ENCODE data around the gene ZNF397.

Gene ZNF397

DNA sequence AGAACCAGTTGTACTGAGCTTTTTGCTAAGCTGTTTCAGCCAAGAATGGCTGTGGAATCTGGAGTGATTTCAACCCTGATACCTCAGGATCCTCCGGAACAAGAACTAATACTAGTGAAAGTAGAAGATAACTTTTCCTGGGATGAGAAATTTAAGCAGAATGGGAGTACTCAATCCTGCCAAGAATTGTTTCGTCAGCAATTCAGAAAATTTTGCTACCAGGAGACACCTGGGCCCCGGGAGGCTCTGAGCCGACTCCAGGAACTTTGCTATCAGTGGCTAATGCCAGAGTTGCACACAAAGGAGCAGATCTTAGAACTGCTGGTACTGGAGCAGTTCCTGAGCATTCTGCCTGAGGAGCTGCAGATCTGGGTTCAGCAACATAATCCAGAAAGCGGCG, 1.6 kb downstream of the ZNF397 start:
- DNase-seq = no peak
- intact Hi-C loops (cut with DNase I) = no loop called here

DNA sequence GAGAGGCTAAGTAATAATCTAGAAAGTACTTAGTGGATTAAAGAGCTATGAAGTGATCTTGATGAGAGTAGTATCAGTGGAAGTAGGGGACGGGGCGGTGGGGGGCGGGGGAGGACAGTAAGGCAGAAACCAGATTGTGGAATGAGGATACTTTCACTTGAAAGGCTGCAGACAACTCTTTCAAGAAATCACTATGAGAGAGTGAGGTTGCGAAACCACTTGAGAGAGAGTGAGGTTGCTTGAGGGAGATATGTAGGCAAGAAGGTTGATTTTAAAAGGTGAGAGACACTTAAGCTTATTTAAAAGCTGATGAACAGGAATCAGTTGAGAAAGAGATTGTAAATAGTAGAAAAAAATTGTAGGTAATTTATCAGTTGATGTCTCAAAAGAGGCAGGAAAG, 3.8 kb downstream of the ZNF397 start:
- intact Hi-C loops (cut with DNase I) = no loop called here
- DNase-seq = no peak

GRCh38 chr18:35245719-35246317, 5.0 kb downstream of the ZNF397 start:
- no peak for DNase-seq
- intact Hi-C loops (cut with DNase I) = no loop called here

- intact Hi-C loops (cut with DNase I) = no loop called here
- no peak for DNase-seq
These were observed 6.0 kb downstream of the ZNF397 start for GRCh38 chr18:35246831-35247230.

GRCh38 chr18:35247412-35248249, 6.8 kb downstream of the ZNF397 start:
- intact Hi-C loops (cut with DNase I) = no loop called here
- DNase-seq = no peak

- DNase-seq = no peak
- intact Hi-C loops (cut with DNase I) = no loop called here
These were observed 7.6 kb downstream of the ZNF397 start for GRCh38 chr18:35248429-35248828.

DNA sequence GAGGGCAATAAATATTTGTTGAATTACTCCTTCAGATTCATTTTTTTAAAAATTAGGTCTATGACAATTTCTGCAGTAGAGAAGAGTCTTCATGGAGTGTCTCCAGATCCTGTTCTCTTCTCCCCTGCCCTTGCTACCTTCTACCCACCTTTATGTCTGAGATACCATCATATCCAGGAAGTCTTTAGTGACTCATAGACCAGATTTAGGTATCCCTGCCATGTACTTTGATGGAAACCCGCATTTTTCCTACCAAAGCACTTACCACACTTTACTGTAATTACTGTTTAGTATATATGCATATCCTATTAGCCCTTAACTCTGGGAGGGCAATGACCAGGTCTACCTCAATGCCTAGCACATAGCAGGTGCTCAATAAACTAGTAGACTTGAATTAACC, 11.6 kb downstream of the ZNF397 start:
- intact Hi-C loops (cut with DNase I) = no loop called here

DNA sequence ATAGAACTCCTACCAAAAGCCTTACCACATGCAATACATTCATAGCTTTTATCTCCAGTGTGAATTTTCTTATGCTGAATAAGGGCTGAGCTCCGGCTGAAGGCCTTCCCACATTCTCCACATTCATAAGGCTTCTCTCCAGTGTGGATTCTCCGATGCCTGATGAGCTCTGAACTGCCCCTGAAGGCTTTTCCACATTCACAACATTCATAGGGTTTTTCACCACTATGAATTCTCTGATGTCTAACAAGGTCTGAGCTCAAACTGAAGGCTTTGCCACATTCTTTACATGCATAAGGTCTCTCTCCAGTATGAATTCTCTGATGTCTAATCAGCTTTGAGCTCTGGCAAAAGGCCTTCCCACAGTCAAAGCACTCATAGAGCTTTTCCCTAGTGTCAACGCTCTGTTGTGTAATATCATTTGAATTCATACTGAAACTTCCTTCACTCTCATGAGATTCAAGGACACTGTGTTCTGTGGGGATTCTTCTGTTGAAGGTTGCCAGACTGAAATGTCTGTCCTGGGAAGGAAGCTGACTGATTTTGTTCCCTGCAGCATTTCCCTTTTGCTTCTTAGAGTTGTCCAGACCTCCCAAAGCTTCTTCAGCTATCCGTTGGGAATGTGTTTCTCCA, 12.9 kb downstream of the ZNF397 start:
- intact Hi-C loops (cut with DNase I) = no loop called here

More for the DNA sequence above, 11.6 kb downstream of the ZNF397 start:
- no peak for DNase-seq

DNA sequence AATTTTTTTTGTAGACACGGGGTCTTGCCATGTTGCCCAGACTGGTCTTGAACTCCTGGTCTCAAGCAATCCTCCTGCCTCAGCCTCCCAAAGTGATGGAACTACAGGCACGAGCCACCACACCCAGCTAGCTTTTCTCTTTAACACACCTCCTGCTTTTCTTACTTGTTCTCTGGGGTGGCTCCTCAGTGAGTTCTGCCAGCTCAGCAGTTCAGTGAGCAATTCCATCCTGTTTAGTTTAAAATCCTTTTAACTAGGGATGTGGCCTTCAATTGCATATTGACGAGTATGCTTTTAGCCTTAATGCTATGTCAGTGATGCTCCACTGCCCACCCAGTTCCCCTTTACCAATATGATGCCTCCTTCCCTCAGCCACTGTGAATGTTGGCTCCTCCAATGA, 16.1 kb downstream of the ZNF397 start:
- intact Hi-C loops (cut with DNase I) = no loop called here
- no peak for DNase-seq

More for the DNA sequence above, 12.9 kb downstream of the ZNF397 start:
- no peak for DNase-seq

DNA sequence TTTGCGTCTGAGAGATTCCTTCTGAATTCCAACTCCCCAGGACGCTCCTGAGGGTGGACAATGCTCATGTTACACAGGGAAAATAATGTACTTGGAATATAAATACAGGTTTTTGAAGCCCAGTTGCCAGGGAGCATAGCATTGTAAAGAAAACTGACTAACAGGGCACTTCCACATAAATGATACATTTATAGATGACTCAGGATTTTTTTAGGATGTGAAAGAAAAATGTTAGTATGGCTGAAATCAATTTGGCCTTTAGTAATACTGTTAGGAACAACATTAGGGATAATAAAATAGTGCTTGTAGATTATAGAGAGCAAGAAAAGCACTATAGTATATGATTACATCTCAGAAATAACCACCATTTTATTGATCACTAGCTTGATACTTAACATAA, 23.6 kb downstream of the ZNF397 start:
- intact Hi-C loops (cut with DNase I) = no loop called here
- no peak for DNase-seq

DNA sequence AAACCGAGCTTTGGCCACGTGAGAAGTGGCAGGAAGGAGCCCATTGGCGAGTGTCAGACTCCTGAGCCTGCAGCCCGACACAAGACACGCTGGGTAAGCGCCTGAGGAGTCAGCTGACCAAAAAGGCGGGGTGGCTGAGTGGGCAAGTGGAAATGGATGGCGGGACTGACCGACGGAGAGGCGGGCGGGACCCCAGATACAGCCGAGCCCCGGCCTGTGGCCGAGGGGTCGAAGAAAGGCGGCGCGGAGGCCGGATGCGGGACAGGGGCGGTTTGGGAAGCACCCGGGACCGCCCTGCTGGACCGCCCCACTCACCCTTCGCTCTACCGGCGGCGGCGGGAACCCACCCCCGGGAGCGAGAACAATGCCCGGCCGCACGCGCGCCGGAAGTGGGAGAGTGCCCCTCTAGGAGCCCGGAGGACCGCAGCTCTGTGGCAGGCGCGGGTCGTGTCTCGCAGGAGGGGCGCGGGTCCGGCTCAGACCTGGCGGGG, 26.4 kb downstream of the ZNF397 start:
- DNase-seq = peak; percentile 75 to 92 (median 84)

DNA sequence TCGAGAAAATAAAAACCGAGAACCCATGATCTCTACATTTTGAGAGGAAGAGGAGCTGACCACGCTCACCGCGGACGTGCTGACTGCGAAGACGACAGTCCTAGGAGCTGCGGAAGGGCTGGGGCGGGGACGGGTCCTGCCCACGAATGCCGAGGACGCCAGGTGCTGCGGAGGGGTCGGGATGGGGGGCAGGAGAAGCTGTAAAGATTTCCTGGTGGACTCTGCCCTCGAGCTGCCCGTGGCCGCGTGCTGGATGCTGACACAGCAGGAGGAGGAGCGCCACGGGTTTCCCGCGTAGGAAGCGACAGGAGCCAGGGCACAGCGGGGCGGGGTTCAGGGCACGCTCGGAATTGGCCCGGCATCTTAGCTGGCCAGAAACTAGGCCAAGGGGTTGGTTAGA, 27.0 kb downstream of the ZNF397 start:
- DNase-seq = peak in 21 of 42 donors; percentile 6 to 54 (median 21)
- intact Hi-C loops (cut with DNase I) = no loop called here

More for the DNA sequence above, 26.4 kb downstream of the ZNF397 start:
- intact Hi-C loops (cut with DNase I) = no loop called here

DNA sequence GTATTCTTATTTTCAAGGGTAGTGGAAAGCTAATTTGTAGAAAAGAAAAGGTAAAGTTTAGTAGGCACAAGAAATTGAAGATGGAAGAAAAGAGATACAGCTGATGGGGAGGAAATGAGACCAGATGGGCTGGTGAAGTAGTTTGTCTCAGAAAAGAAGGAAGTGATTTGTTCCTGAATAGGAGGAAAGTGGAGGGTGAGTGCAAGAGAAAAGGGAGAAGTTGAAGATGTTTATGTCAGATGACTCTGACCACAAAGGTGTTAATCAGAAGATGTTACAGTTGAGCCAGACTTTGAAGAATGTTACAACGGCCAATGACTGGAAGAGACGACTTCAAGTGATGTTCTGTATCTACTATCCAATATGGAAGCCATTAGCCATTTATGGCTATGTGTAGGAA, 28.0 kb downstream of the ZNF397 start:
- intact Hi-C loops (cut with DNase I) = no loop called here
- no peak for DNase-seq

- DNase-seq = no peak
- intact Hi-C loops (cut with DNase I) = no loop called here
These were observed 30.8 kb downstream of the ZNF397 start for GRCh38 chr18:35271656-35272055.

- intact Hi-C loops (cut with DNase I) = no loop called here
- no peak for DNase-seq
These were observed 35.4 kb downstream of the ZNF397 start for GRCh38 chr18:35276267-35276666.

DNA sequence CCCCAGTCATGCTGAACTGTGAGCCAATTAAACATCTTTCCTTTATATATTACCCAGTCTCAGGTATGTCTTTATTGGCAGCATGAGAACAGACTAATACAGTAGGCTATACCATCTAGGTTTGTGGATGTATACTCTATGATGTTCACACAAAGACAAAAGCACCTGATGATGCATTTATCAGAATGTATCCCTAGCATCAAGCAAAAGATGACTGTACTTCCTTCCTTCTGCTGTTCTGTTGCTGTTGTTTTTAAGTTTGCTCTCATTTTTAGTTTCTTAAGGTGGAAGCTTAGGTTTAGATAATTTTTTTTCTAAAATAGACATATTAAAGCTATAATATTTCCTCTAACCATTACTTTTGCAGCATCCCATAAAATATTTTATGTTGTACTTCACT, 36.8 kb downstream of the ZNF397 start:
- DNase-seq = no peak
- intact Hi-C loops (cut with DNase I) = no loop called here

DNA sequence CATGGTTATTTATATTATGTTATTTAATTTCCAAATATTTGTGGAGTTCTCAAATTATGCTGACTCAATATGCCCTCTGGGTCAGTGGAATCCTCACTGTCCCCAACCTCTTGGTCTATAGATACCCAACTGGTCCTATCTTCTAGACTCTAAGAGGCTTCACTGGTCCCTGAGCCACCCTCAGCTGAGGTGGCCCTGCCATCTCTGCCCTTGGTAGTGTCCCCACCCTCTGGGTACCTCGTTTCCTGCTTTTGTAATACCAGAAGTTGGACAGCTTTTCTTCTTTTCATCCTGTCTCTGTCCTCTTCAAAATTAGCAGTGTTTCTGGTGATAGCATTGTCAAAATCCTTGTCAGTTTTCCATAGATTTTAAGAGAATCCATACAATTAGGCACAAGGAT, 37.3 kb downstream of the ZNF397 start:
- intact Hi-C loops (cut with DNase I) = no loop called here
- no peak for DNase-seq

DNA sequence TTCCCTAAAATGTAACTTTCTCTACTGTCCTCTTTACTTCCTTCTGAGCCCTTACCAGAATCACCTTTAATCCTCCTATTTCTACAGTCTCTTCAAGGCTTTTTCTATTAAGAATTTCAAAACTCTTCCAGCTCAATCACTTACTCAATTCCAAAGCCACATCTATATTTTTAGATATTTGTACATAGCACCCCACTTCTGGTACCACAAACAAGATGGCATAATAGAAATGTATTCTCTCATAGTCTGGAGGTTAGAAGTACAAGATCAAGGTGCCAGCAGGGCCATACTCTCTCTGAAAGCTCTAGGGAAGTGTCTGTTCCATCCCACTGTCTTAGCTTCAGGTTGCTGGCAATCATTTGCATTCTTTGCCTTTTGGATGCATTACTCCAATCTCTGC, 38.1 kb downstream of the ZNF397 start:
- DNase-seq = no peak
- intact Hi-C loops (cut with DNase I) = no loop called here

DNA sequence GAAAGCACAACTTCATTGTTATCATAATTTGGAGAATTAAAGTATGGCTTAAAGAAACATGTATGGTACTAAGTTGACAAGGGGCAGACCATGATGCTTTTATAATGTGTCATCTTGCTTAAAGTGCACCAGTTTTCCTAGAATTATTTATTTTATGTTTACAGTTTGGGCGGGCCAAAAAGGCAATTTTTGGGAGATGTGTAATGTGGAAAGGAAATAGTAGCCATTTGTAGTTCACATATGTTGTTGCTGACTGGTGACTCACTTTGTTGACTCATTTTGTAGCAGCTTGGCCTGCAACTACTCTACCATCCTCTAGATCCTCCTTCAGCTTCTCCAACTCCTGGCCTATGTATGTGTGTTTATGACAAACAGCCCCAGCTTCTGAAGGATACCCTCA, 41.5 kb downstream of the ZNF397 start:
- DNase-seq = no peak
- intact Hi-C loops (cut with DNase I) = no loop called here

All from head of caudate nucleus (tissue), 42 donors.